ENCODE results near the gene TUBB1.

- TF ChIP-seq CTCF (IDR thresholded peaks at IDR 0.05): no peak
- TF ChIP-seq POLR2A (IDR thresholded peaks at IDR 0.05): no peak
These were observed 31.2 kb downstream of the TUBB1 start for GRCh38 chr20:59050437-59050836.

Measured in suprapubic skin (tissue), 3 donors.